Aorta (tissue), 5 donors: ENCODE measurements around the gene CPA5. TPM values are rescaled to one million over a fixed set of nuclear protein-coding genes. Genes with fewer than 3 reads are reported as not detected.

Experiments
- ATAC-seq: fragments of 200-7000 bp; cut with Tn5 transposase; one replicate; pipeline ENCODE4 v1.9.1; 2022; ENCODE audit warnings: moderate library complexity; ENCODE audit not compliant: low FRiP score
- DNase-seq, 2 donors: peaks; one replicate each; pipeline ENCODE4 v3.0.0-alpha.2; 2020
- H3K27ac ChIP-seq, 2 donors: one replicate each; pipeline ENCODE4 v1.5.1; 2013; ENCODE audit warnings: low read length in 2 of 2, mild to moderate bottlenecking in 2 of 2, moderate library complexity in 2 of 2, control low read depth in 1 of 2, inconsistent platforms in 1 of 2, low read depth in 1 of 2
- H3K27me3 ChIP-seq, 2 donors: one replicate each; pipeline ENCODE4 v1.6.1; 2013; ENCODE audit warnings: control low read depth in 1 of 2, low read length in 1 of 2, mild to moderate bottlenecking in 1 of 2, moderate library complexity in 1 of 2; ENCODE audit not compliant: insufficient read depth in 2 of 2, control insufficient read depth in 1 of 2
- H3K36me3 ChIP-seq, 2 donors: one replicate each; pipeline ENCODE4 v1.6.1; 2013; ENCODE audit warnings: control low read depth in 1 of 2, low read length in 1 of 2, mild to moderate bottlenecking in 1 of 2; ENCODE audit not compliant: insufficient read depth in 2 of 2, control insufficient read depth in 1 of 2
- H3K4me1 ChIP-seq, 2 donors: one replicate each; pipeline ENCODE4 v1.6.1; 2013; ENCODE audit warnings: low read length in 2 of 2, control low read depth in 1 of 2, mild to moderate bottlenecking in 1 of 2, moderate library complexity in 1 of 2; ENCODE audit not compliant: insufficient read depth in 2 of 2, control insufficient read depth in 1 of 2
- H3K4me3 ChIP-seq, 2 donors: one replicate each; pipeline ENCODE4 v1.5.1; 2013; ENCODE audit warnings: low read length in 2 of 2, control low read depth in 1 of 2, mild to moderate bottlenecking in 1 of 2
- H3K9me3 ChIP-seq: one replicate; pipeline ENCODE4 v1.6.1; 2013; ENCODE audit warnings: mild to moderate bottlenecking, low read length; ENCODE audit not compliant: control insufficient read depth
- WGBS, 2 donors: extraction: QIAGEN DNeasy Blood & Tissue Kit; methylation state at CpG; one replicate each; pipeline ENCODE4 v1.1.7; 2013; 5-methylcytosine and 5-hydroxymethylcytosine counted together
- intact Hi-C, 2 donors: fragments of 100-400 bp; cut with DNase I; formaldehyde crosslinking; loops; one replicate each; pipeline versions ENCODE4 v1.14.2 to v1.15.0; 2022
- polyA plus RNA-seq, 2 donors: library from polyadenylated mRNA; stranded (reverse); fragments of 200-250 nt; gene quantifications; one replicate each; pipeline ENCODE4 v1.2.3, GENCODE V29; 2013
- total RNA-seq, 2 donors: library from RNA; stranded (reverse); fragmentation: NEBNext Ultra II Directional; extraction: Animal tissue kit (Norgen Biotek cat#: 25700); gene quantifications; one replicate each; pipeline ENCODE4 v1.2.1, GENCODE V29; 2021
- donor health status: healthy with polysubstance abuse.
- donor health status: Bipolar disorder and iron deficiency.
- donor health status: DM: no; HTN: no; CAD: no.
- donor health status: DM: no; HTN: no; CAD: no.
- donor health status: DM: yes; HTN: yes; CAD: no.

Gene CPA5
- total and polyA plus RNA-seq, 4 donors: not detected

- no peaks in the 10 kb centered on the region for H3K4me1 ChIP-seq
- intact Hi-C loops: no loop called here
- DNase-seq (no peak), ATAC-seq (no peak)
- WGBS, 2 donors: 94 to 96% methylated on average over 3 of the region's 3 CpGs
- H3K9me3 ChIP-seq: no peaks in the 10 kb centered on the region
- H3K27ac ChIP-seq: no peak overlapping the region
- no peaks in the 10 kb centered on the region for H3K36me3 ChIP-seq
- no peaks in the 10 kb centered on the region for H3K27me3 ChIP-seq
- H3K4me3 ChIP-seq: no peak overlapping the region
Observed at GRCh38 chr7:130342701-130343380, 1.8 kb upstream of the CPA5 start.

GRCh38 chr7:130345136-130345535 lies 520 bp downstream of the CPA5 start:
- no peak for DNase-seq

GRCh38 chr7:130345725-130346124 lies 1.1 kb downstream of the CPA5 start:
- DNase-seq: no peak
- no peaks in the 10 kb centered on the region for H3K9me3 ChIP-seq
- ATAC-seq: no peak
- WGBS, 2 donors: 89 to 92% methylated on average over 5 of the region's 5 CpGs
- no peak overlapping the region for H3K4me3 ChIP-seq
- no peak overlapping the region for H3K27ac ChIP-seq
- intact Hi-C loops: no loop called here
- H3K27me3 ChIP-seq: no peaks in the 10 kb centered on the region
- no peaks in the 10 kb centered on the region for H3K36me3 ChIP-seq
- H3K4me1 ChIP-seq: no peaks in the 10 kb centered on the region

More at GRCh38 chr7:130345136-130345535, 520 bp downstream of the CPA5 start:
- intact Hi-C loops: no loop called here
- H3K4me3 ChIP-seq: no peak overlapping the region
- no peaks in the 10 kb centered on the region for H3K9me3 ChIP-seq
- 78 to 79% methylated on average over 8 of the region's 8 CpGs for WGBS, 2 donors
- no peak overlapping the region for H3K27ac ChIP-seq
- no peaks in the 10 kb centered on the region for H3K27me3 ChIP-seq
- H3K36me3 ChIP-seq: no peaks in the 10 kb centered on the region
- H3K4me1 ChIP-seq: no peaks in the 10 kb centered on the region
- ATAC-seq: no peak

GRCh38 chr7:130346177-130346905 lies 1.7 kb downstream of the CPA5 start:
- ATAC-seq (no peak), DNase-seq (no peak)
- no peak overlapping the region for H3K27ac ChIP-seq
- intact Hi-C loops: no loop called here
- H3K9me3 ChIP-seq: no peaks in the 10 kb centered on the region
- H3K27me3 ChIP-seq: no peaks in the 10 kb centered on the region
- WGBS, 2 donors: 91 to 97% methylated on average over 10 of the region's 10 CpGs
- no peak overlapping the region for H3K4me3 ChIP-seq
- no peaks in the 10 kb centered on the region for H3K4me1 ChIP-seq
- no peaks in the 10 kb centered on the region for H3K36me3 ChIP-seq

GRCh38 chr7:130346941-130347340 lies 2.3 kb downstream of the CPA5 start:
- H3K9me3 ChIP-seq: no peaks in the 10 kb centered on the region
- no peaks in the 10 kb centered on the region for H3K27me3 ChIP-seq
- WGBS, 2 donors: 88 to 93% methylated on average over 12 of the region's 12 CpGs
- H3K4me1 ChIP-seq: no peaks in the 10 kb centered on the region
- H3K27ac ChIP-seq: no peak overlapping the region
- ATAC-seq (no peak), DNase-seq (no peak)
- H3K36me3 ChIP-seq: no peaks in the 10 kb centered on the region
- H3K4me3 ChIP-seq: no peak overlapping the region
- intact Hi-C loops: no loop called here

GRCh38 chr7:130349911-130350782 lies 5.5 kb downstream of the CPA5 start:
- H3K4me3 ChIP-seq: no peak overlapping the region
- H3K36me3 ChIP-seq: no peaks in the 10 kb centered on the region
- no peaks in the 10 kb centered on the region for H3K27me3 ChIP-seq
- H3K9me3 ChIP-seq: no peaks in the 10 kb centered on the region
- no peak overlapping the region for H3K27ac ChIP-seq
- 90 to 91% methylated on average over 16 of the region's 16 CpGs for WGBS, 2 donors
- H3K4me1 ChIP-seq: no peaks in the 10 kb centered on the region
- intact Hi-C loops: no loop called here
- DNase-seq (no peak), ATAC-seq (no peak)

- Histone ChIP-seq H3K36me3 (no peaks in the 10 kb centered on the region), H3K4me1 (no peaks in the 10 kb centered on the region), H3K27ac (no peak overlapping the region), H3K27me3 (no peaks in the 10 kb centered on the region), H3K4me3 (no peak overlapping the region), H3K9me3 (no peaks in the 10 kb centered on the region)
- WGBS, 2 donors: 86 to 89% methylated on average over 20 of the region's 20 CpGs
- intact Hi-C loops: no loop called here
- DNase-seq (no peak), ATAC-seq (peak; percentile 37)
Observed at GRCh38 chr7:130350945-130351790, 6.6 kb downstream of the CPA5 start.

GRCh38 chr7:130351791-130352090 lies 7.1 kb downstream of the CPA5 start:
- Histone ChIP-seq H3K4me1 (no peaks in the 10 kb centered on the region), H3K9me3 (no peaks in the 10 kb centered on the region), H3K36me3 (no peaks in the 10 kb centered on the region), H3K27me3 (no peaks in the 10 kb centered on the region), H3K4me3 (no peak overlapping the region), H3K27ac (no peak overlapping the region)
- WGBS, 2 donors: 87 to 90% methylated on average over 6 of the region's 6 CpGs
- intact Hi-C loops: no loop called here
- no peak for ATAC-seq
- peak in 1 of 2 donors; percentile 46 for DNase-seq
